ENCODE measurements around the gene SFMBT2. TPM values are rescaled to one million over a fixed set of nuclear protein-coding genes. Genes with fewer than 3 reads are reported as not detected.
"Not testable (repeated sequence)": the region's sequence is repeated elsewhere in the genome, so short reads cannot be mapped to it uniquely, and the experiment has no call there.

The SFMBT2 gene
- total RNA-seq, 6 experiments from 2014 or later: 0.03 to 0.12 (median 0.06) TPM

DNA sequence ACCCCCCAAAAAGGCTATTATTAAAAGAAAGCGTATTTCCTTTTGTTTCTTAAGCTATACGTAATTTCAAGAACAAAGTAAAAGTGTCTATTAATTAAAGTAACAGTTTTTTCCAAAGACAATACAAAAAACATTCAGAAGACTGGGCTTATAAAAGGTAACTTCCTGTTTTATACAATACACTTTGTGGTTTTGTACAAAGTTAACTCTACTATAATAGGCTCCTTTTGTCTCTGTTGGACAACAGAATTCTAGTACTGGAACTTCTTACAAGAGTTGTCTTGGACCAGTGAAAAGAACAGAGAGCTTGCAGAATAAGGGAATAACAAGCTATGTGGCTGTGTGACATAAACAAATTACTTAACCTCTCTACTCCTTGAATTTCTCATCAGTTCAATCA lies 21.5 kb downstream of the SFMBT2 start:
- Mint-ChIP-seq H3K27me3 (ENCODE audit: insufficient read depth) (no peaks in the 10 kb centered on the region; the same call in 1 of the 2 replicates), H3K9me3 (peaks cover 43% of the 10 kb centered on the region), H3K36me3 (ENCODE audit: low read depth) (peaks cover 5% of the 10 kb centered on the region; the same call in 1 of the 2 replicates), H3K4me1 (ENCODE audit: low read depth) (no peaks in the 10 kb centered on the region), H3K4me3 (no peak overlapping the region), H3K27ac (no peak overlapping the region)
- DNase-seq: no peak
- TF ChIP-seq, protein P1, sequence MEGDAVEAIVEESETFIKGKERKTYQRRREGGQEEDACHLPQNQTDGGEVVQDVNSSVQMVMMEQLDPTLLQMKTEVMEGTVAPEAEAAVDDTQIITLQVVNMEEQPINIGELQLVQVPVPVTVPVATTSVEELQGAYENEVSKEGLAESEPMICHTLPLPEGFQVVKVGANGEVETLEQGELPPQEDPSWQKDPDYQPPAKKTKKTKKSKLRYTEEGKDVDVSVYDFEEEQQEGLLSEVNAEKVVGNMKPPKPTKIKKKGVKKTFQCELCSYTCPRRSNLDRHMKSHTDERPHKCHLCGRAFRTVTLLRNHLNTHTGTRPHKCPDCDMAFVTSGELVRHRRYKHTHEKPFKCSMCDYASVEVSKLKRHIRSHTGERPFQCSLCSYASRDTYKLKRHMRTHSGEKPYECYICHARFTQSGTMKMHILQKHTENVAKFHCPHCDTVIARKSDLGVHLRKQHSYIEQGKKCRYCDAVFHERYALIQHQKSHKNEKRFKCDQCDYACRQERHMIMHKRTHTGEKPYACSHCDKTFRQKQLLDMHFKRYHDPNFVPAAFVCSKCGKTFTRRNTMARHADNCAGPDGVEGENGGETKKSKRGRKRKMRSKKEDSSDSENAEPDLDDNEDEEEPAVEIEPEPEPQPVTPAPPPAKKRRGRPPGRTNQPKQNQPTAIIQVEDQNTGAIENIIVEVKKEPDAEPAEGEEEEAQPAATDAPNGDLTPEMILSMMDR (IDR thresholded peaks at IDR 0.05): no peak

DNA sequence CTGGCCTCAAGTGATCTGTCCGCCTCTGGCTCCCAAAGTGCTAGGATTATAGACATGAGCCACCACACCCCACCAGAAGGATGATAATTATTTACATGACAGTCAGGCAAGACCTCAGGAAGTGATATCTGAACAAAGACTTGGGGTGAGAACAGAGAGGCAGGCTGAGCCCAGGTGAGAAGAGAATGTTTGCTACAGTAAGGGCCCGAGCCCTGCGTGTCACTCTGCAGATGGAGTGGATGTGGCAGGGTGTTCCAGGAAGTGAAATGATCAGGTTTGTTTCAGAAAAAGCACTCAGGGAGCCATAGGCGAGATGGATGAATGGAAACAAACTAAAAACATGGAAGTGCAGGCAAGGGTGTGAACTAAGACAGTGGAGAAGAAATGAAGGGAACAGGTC lies 22.2 kb downstream of the SFMBT2 start:
- peaks cover 39% of the 10 kb centered on the region for H3K9me3 Mint-ChIP-seq
- peaks cover 5% of the 10 kb centered on the region; the same call in 1 of the 2 replicates for H3K36me3 Mint-ChIP-seq (ENCODE audit: low read depth)
- no peak overlapping the region for H3K4me3 Mint-ChIP-seq
- TF ChIP-seq, protein P1 (IDR thresholded peaks at IDR 0.05): no peak
- no peaks in the 10 kb centered on the region; the same call in 1 of the 2 replicates for H3K27me3 Mint-ChIP-seq (ENCODE audit: insufficient read depth)
- no peak overlapping the region for H3K27ac Mint-ChIP-seq
- H3K4me1 Mint-ChIP-seq (ENCODE audit: low read depth): no peaks in the 10 kb centered on the region
- no peak for DNase-seq

DNA sequence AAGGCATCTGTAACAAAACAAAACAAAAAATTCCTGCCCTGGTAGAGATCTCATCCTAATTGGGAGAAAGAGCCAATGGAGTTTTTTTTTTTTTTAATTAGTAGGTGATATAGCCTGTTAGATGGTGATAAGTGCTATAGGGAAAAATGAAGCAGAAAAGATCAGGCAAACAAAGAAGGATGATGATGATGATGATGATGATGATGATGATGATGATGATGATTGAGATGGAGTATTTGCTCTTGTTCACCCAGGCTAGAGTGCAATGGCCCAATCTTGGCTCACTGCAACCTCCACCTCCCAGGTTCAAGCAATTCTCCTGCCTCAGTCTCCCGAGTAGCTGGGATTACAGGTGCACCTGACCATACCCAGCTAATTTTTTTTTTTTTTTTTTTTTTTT lies 22.7 kb downstream of the SFMBT2 start:
- not testable (repeated sequence) for DNase-seq; H3K36me3 Mint-ChIP-seq (ENCODE audit: low read depth); H3K4me1 Mint-ChIP-seq (ENCODE audit: low read depth); H3K27me3 Mint-ChIP-seq (ENCODE audit: insufficient read depth); H3K27ac Mint-ChIP-seq; H3K4me3 Mint-ChIP-seq
- peaks cover 39% of the 10 kb centered on the region for H3K9me3 Mint-ChIP-seq

DNA sequence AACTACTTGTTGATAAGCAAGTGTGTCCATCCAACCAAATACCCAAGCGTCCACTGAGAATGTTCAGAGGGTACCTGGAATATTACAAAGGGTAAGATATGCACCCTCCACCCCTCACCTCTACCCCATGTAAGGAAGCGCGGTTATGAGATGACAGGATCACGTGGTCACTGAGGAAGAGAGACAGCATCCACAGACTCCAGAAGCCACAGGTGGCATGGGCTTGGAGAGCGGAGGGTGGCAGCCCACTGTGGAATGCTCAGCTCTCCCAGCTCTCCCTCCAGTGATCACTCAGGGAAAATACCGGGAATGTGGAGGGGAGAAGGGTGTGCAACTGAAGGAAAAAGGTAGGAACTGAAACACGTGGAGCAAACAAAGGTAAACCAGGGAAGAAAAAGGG lies 25.7 kb downstream of the SFMBT2 start:
- no peaks in the 10 kb centered on the region for H3K4me1 Mint-ChIP-seq (ENCODE audit: low read depth)
- no peaks in the 10 kb centered on the region; the same call in 1 of the 2 replicates for H3K27me3 Mint-ChIP-seq (ENCODE audit: insufficient read depth)
- H3K4me3 Mint-ChIP-seq: no peak overlapping the region
- no peak for DNase-seq
- TF ChIP-seq, protein P1 (IDR thresholded peaks at IDR 0.05): no peak
- peaks cover 40% of the 10 kb centered on the region for H3K9me3 Mint-ChIP-seq
- H3K36me3 Mint-ChIP-seq (ENCODE audit: low read depth): peaks cover 5% of the 10 kb centered on the region; the same call in 1 of the 2 replicates
- H3K27ac Mint-ChIP-seq: no peak overlapping the region

DNA sequence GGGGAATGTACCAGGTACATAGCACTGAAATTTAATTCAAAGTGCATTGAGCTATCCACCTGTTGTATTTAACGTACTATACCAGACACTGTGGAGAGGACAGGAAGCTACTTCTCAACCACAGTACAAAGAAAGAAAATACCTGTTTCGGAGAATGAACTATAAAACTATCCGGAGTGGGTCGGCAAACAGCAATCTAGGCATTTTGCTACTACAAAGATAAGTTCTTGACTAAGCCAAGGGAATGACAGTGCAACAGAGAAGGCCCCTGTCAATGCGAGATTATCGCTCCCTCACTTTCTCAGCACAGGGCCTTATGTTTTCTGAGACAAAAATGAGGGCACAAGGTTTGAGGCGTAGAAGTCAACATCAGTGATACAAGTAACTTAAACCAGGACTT lies 27.4 kb downstream of the SFMBT2 start:
- TF ChIP-seq, protein P1 (IDR thresholded peaks at IDR 0.05): no peak
- Mint-ChIP-seq H3K27me3 (ENCODE audit: insufficient read depth) (no peaks in the 10 kb centered on the region; the same call in 1 of the 2 replicates), H3K27ac (no peak overlapping the region), H3K4me3 (no peak overlapping the region), H3K9me3 (peaks cover 44% of the 10 kb centered on the region), H3K4me1 (ENCODE audit: low read depth) (no peaks in the 10 kb centered on the region), H3K36me3 (ENCODE audit: low read depth) (peaks cover 5% of the 10 kb centered on the region; the same call in 1 of the 2 replicates)
- no peak for DNase-seq

DNA sequence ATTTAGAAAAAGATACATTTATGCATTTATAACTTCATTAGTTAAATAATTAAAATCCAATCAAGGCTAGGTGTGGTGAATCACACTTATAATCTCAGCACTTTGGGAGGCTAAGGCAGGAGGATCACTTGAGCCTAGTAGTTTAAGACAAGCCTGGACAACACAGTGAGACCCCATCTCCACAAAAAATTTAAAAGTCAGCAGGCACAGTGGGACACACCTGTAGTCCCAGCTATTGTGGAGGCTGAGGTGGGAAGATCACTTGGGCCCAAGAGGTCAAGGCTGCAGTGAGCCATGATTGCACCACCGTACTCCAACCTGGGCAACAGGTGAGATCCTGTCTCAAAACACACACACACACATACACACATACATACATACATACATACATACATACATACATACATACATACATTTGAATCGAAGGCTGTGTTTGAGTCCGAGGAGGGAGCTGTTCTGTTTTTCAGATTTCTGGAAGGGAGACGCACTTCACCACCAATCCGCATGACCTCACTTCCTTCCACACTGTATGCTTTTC lies 30.1 kb downstream of the SFMBT2 start:
- H3K27me3 Mint-ChIP-seq (ENCODE audit: insufficient read depth): no peaks in the 10 kb centered on the region; the same call in 1 of the 2 replicates
- no peak for DNase-seq
- H3K4me3 Mint-ChIP-seq: no peak overlapping the region
- H3K36me3 Mint-ChIP-seq (ENCODE audit: low read depth): no peaks in the 10 kb centered on the region
- H3K27ac Mint-ChIP-seq: no peak overlapping the region
- H3K4me1 Mint-ChIP-seq (ENCODE audit: low read depth): no peaks in the 10 kb centered on the region
- peaks cover 45% of the 10 kb centered on the region for H3K9me3 Mint-ChIP-seq
- TF ChIP-seq, protein P1 (IDR thresholded peaks at IDR 0.05): no peak

Data from HFFc6 (cell line).